Suppressor macrophage (primary cell): Measurements from ENCODE around the gene TGFA.

ENCODE experiments used
- DNase-seq, 4 experiments: peaks; one replicate each; pipeline ENCODE4 v3.0.0-alpha.2; 2020 to 2022

TGFA gene

GRCh38 chr2:70417011-70417410 lies 136.6 kb downstream of the TGFA start:
- no peak for DNase-seq

- no peak for DNase-seq
Observed at GRCh38 chr2:70412294-70413070, 141.1 kb downstream of the TGFA start.

GRCh38 chr2:70411483-70412125 lies 142.0 kb downstream of the TGFA start:
- no peak for DNase-seq

- no peak for DNase-seq
Observed at GRCh38 chr2:70403267-70404053, 150.2 kb downstream of the TGFA start.

GRCh38 chr2:70400539-70400938 lies 153.1 kb downstream of the TGFA start:
- DNase-seq = no peak

GRCh38 chr2:70399046-70399445 lies 154.6 kb downstream of the TGFA start:
- DNase-seq = no peak
